ENCODE results near the gene RUNX1. TPM values are rescaled to one million over a fixed set of nuclear protein-coding genes. Genes with fewer than 3 reads are reported as not detected.

RUNX1 gene
- polyA plus RNA-seq, 3 donors: 6.2 to 49.7 (median 8.7) TPM

DNA sequence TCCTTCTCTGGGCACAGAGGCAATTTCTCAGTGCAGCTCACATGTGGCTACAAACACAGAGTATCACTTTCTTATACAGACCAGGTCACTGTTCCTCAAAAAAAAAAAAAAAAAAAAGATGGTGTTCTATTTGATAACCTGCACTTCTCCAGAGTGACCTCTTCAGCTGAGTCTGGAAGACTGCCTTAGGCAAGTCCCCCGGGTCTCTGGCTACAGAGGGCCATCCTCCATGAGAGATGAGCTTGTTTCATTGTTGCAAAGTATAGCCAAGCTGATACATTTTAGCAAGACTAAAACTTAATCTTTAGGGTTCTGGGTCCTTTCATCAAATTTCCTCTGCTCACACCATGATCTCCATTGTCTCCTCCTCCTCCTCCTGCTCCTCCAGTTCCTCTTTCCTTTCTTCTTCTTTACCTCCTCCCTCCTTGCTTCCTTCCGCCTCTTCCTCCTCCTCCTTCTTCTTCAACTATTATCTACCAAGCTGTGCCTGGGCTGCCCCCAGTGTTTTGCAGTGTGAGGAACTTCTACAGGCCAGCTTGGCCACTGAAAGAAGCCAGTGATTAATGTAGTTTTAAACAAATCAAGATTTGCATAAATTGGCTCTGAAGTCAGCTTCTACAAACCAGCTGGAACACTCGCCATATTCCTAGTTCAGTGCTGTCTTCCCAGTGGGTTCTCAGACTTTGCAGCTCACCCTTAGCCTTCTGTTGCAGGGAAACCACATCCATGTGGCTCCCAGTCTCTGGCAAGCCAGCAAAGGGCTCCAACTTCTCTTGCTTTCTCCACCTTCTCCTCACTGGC lies 139.4 kb downstream of the RUNX1 start:
- Histone ChIP-seq H3K27ac (ENCODE audit: low read depth in 1 of 2, low read length in 2 of 2) (peak overlapping the region; percentile 70 to 88), H3K4me2 (replicated peaks; ENCODE audit: extremely low read depth, low read length, poor library complexity, severe bottlenecking) (peak overlapping the region; percentile 78), H3K9me3 (replicated peaks in 1 of 2; ENCODE audit: control insufficient read depth in 1 of 2, insufficient read depth in 1 of 2, low read length in 2 of 2) (no peaks in the 10 kb centered on the region), H3K27me3 (ENCODE audit: control insufficient read depth in 2 of 2, insufficient read depth in 2 of 2, low read length in 2 of 2) (no peaks in the 10 kb centered on the region), H3K36me3 (replicated peaks in 1 of 2; ENCODE audit: control insufficient read depth in 1 of 2, insufficient read depth in 2 of 2, low read length in 2 of 2) (no peaks in the 10 kb centered on the region), H4K20me1 (ENCODE audit: insufficient read depth, low read length) (peaks cover 31% of the 10 kb centered on the region), H3K9ac (ENCODE audit: insufficient read depth, low read length, poor library complexity, severe bottlenecking) (no peak overlapping the region), H2AFZ (ENCODE audit: insufficient read depth, low read depth, low read length, poor library complexity, severe bottlenecking) (no peak overlapping the region), H3K4me1 (ENCODE audit: control insufficient read depth in 1 of 2, insufficient read depth in 2 of 2, low read length in 2 of 2) (peaks cover 87 to 100% of the 10 kb centered on the region in 2 donors), H3K4me3 (replicated peaks in 1 of 3; ENCODE audit: low read depth in 2 of 3, low read length in 3 of 3) (peak overlapping the region in 1 of 3 experiments; percentile 72), H3K79me2 (ENCODE audit: insufficient read depth, low read length) (peaks cover 77% of the 10 kb centered on the region)
- peak overlapping the region; percentile 90 to 97 (median 92) for H3K27ac Mint-ChIP-seq
- H3K4me1 Mint-ChIP-seq: peaks cover 97% of the 10 kb centered on the region
- H3K36me3 Mint-ChIP-seq: peaks cover under 1 to 12% of the 10 kb centered on the region in 2 donors
- TF ChIP-seq, protein P1, sequence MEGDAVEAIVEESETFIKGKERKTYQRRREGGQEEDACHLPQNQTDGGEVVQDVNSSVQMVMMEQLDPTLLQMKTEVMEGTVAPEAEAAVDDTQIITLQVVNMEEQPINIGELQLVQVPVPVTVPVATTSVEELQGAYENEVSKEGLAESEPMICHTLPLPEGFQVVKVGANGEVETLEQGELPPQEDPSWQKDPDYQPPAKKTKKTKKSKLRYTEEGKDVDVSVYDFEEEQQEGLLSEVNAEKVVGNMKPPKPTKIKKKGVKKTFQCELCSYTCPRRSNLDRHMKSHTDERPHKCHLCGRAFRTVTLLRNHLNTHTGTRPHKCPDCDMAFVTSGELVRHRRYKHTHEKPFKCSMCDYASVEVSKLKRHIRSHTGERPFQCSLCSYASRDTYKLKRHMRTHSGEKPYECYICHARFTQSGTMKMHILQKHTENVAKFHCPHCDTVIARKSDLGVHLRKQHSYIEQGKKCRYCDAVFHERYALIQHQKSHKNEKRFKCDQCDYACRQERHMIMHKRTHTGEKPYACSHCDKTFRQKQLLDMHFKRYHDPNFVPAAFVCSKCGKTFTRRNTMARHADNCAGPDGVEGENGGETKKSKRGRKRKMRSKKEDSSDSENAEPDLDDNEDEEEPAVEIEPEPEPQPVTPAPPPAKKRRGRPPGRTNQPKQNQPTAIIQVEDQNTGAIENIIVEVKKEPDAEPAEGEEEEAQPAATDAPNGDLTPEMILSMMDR (IDR thresholded peaks at IDR 0.05): no peak
- WGBS (ENCODE audit: insufficient coverage): 17% methylated on average over 2 of the region's 3 CpGs
- no peak for DNase-seq
- no peaks in the 10 kb centered on the region for H3K27me3 Mint-ChIP-seq (ENCODE audit: low read depth in 3 of 3)
- intact Hi-C loops (cut with micrococcal nuclease): loop anchor here in 1 of 2 donors (2.0 to 5.0 kb wide), 3 partner anchors 19 to 78 kb away; no protein-coding TSS in a partner anchor
- H3K4me3 Mint-ChIP-seq: peak overlapping the region in 1 of 2 donors; percentile 58
- peaks cover 0 to 2% (median 0%) of the 10 kb centered on the region in 7 donors for H3K9me3 Mint-ChIP-seq

DNA sequence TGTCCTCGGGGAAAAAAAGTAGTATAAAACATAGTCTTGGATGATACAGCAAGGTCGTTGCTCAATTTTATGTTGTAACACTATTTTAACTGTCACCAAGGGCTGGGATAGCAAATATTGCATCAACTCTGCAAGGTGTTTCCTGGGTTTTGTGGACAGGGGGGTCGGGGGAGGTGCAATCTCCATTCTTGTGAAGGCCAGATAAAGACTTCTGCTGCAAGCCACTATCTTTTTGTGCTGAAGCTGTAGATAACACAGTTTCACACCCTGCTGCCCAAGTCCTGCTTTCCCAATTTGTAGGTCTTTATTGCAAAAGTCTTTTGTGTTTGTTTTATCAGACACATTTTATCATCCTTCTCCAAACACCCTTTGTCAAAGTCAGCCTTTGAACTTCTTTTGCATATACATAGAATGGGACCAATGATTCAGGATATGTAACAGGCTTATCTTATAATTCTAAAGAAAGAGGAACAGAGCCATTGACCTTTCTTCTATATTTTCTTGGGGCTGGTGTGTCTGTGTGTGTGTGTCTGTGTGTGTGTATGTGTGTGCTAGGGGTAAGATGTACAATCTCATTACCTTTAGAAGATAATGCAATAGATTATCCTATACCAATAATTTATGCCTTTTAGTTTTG lies 140.6 kb downstream of the RUNX1 start:
- Histone ChIP-seq H3K79me2 (ENCODE audit: insufficient read depth, low read length) (peaks cover 77% of the 10 kb centered on the region), H3K4me2 (replicated peaks; ENCODE audit: extremely low read depth, low read length, poor library complexity, severe bottlenecking) (peak overlapping the region; percentile 78), H3K4me3 (replicated peaks in 1 of 3; ENCODE audit: low read depth in 2 of 3, low read length in 3 of 3) (peak overlapping the region in 2 of 3 experiments; percentile 51 to 72), H3K27ac (ENCODE audit: low read depth in 1 of 2, low read length in 2 of 2) (peak overlapping the region; percentile 70 to 88), H3K9ac (ENCODE audit: insufficient read depth, low read length, poor library complexity, severe bottlenecking) (peak overlapping the region; percentile 60), H4K20me1 (ENCODE audit: insufficient read depth, low read length) (peaks cover 27% of the 10 kb centered on the region), H3K4me1 (ENCODE audit: control insufficient read depth in 1 of 2, insufficient read depth in 2 of 2, low read length in 2 of 2) (peaks cover 76 to 93% of the 10 kb centered on the region in 2 donors), H3K27me3 (ENCODE audit: control insufficient read depth in 2 of 2, insufficient read depth in 2 of 2, low read length in 2 of 2) (no peaks in the 10 kb centered on the region), H2AFZ (ENCODE audit: insufficient read depth, low read depth, low read length, poor library complexity, severe bottlenecking) (no peak overlapping the region), H3K36me3 (replicated peaks in 1 of 2; ENCODE audit: control insufficient read depth in 1 of 2, insufficient read depth in 2 of 2, low read length in 2 of 2) (no peaks in the 10 kb centered on the region), H3K9me3 (replicated peaks in 1 of 2; ENCODE audit: control insufficient read depth in 1 of 2, insufficient read depth in 1 of 2, low read length in 2 of 2) (no peaks in the 10 kb centered on the region)
- intact Hi-C loops (cut with micrococcal nuclease): loop anchor here in 1 of 2 donors (2.0 to 5.0 kb wide), 3 partner anchors 18 to 79 kb away; no protein-coding TSS in a partner anchor
- H3K4me1 Mint-ChIP-seq: peaks cover 92% of the 10 kb centered on the region
- peak overlapping the region; percentile 60 to 86 for H3K4me3 Mint-ChIP-seq
- TF ChIP-seq, protein P1 (IDR thresholded peaks at IDR 0.05): no peak
- peak; percentile 72 to 92 (median 86) for DNase-seq
- peak overlapping the region; percentile 90 to 97 (median 92) for H3K27ac Mint-ChIP-seq
- H3K9me3 Mint-ChIP-seq: peaks cover 0 to 2% (median 0%) of the 10 kb centered on the region in 7 donors
- H3K27me3 Mint-ChIP-seq (ENCODE audit: low read depth in 3 of 3): no peaks in the 10 kb centered on the region
- no CpG with 5 or more reads among the region's 3 CpGs for WGBS (ENCODE audit: insufficient coverage)
- H3K36me3 Mint-ChIP-seq: peaks cover 0 to 12% of the 10 kb centered on the region in 2 donors
